ENCODE measurements around the gene DGKI.

- TF ChIP-seq, protein P1, sequence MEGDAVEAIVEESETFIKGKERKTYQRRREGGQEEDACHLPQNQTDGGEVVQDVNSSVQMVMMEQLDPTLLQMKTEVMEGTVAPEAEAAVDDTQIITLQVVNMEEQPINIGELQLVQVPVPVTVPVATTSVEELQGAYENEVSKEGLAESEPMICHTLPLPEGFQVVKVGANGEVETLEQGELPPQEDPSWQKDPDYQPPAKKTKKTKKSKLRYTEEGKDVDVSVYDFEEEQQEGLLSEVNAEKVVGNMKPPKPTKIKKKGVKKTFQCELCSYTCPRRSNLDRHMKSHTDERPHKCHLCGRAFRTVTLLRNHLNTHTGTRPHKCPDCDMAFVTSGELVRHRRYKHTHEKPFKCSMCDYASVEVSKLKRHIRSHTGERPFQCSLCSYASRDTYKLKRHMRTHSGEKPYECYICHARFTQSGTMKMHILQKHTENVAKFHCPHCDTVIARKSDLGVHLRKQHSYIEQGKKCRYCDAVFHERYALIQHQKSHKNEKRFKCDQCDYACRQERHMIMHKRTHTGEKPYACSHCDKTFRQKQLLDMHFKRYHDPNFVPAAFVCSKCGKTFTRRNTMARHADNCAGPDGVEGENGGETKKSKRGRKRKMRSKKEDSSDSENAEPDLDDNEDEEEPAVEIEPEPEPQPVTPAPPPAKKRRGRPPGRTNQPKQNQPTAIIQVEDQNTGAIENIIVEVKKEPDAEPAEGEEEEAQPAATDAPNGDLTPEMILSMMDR (conservative IDR thresholded peaks at IDR 0.05; ENCODE audit: low read length), result no peak
- TF ChIP-seq EZH2phosphoT487 (IDR thresholded peaks at IDR 0.05; ENCODE audit: borderline replicate concordance, low read depth, low read length), result no peak
Measured at GRCh38 chr7:137474540-137475026, 372.2 kb downstream of the DGKI start.
